Activated CD4-positive, alpha-beta T cell treated with anti-CD3 and anti-CD28 coated beads for 36 hours (primary cell): Measurements from ENCODE around the gene ZACN. TPM values are rescaled to one million over a fixed set of nuclear protein-coding genes. Genes with fewer than 3 reads are reported as not detected.
"Not testable (repeated sequence)": the region's sequence is repeated elsewhere in the genome, so short reads cannot be mapped to it uniquely, and the experiment has no call there.

Experiments used
- ATAC-seq: fragments of 200-7000 bp; cut with Tn5 transposase; one replicate; pipeline ENCODE4 v1.10.0; 2021; ENCODE audit warnings: mild to moderate bottlenecking, moderate library complexity
- CTCF ChIA-PET: fragments of 350-600 bp; sonication (Branson Sonifier 250); formaldehyde crosslinking; loops from one replicate; lab custom pipeline; 2021; ENCODE audit warnings: antibody characterized with exemption; lab: Charles Lee
- POLR2A ChIA-PET: fragments of 350-600 bp; sonication (Branson Sonifier 250); formaldehyde crosslinking; loops from one replicate; lab custom pipeline; 2021; ENCODE audit warnings: antibody characterized with exemption, inconsistent platforms; lab: Charles Lee
- DNase-seq: peaks from one replicate; pipeline ENCODE4 v3.0.0-alpha.2; 2020
- H3K27ac Mint-ChIP-seq: one replicate; pipeline ENCODE4 v1.8.0; 2021; ENCODE audit warnings: mixed read lengths
- H3K27me3 Mint-ChIP-seq: one replicate; pipeline ENCODE4 v1.8.0; 2021; ENCODE audit warnings: mixed read lengths
- H3K36me3 Mint-ChIP-seq: one replicate; pipeline ENCODE4 v1.8.0; 2021; ENCODE audit warnings: low read depth, mixed read lengths
- H3K4me1 Mint-ChIP-seq: one replicate; pipeline ENCODE4 v1.8.0; 2021; ENCODE audit warnings: mixed read lengths
- H3K4me3 Mint-ChIP-seq: one replicate; pipeline ENCODE4 v1.8.0; 2021; ENCODE audit warnings: mild to moderate bottlenecking, moderate library complexity, mixed read lengths
- H3K9me3 Mint-ChIP-seq: one replicate; pipeline ENCODE4 v1.8.0; 2021; ENCODE audit warnings: low read depth, mixed read lengths
- intact Hi-C, 2 experiments: fragments of 100-400 bp; cut with DNase I in 1 of 2; cut with micrococcal nuclease in 1 of 2; formaldehyde crosslinking; loops; one replicate each; pipeline versions ENCODE4 v1.14.2 to v1.15.1; 2022 to 2024; cut with DNase I, micrococcal nuclease
- total RNA-seq, 2 experiments: library from RNA; stranded (reverse); gene quantifications; one replicate each; pipeline ENCODE4 v1.2.3, GENCODE V29; 2021

The ZACN gene
- total RNA-seq: 1 to 10 TPM; 4.8 to 5.4 TPM

DNA sequence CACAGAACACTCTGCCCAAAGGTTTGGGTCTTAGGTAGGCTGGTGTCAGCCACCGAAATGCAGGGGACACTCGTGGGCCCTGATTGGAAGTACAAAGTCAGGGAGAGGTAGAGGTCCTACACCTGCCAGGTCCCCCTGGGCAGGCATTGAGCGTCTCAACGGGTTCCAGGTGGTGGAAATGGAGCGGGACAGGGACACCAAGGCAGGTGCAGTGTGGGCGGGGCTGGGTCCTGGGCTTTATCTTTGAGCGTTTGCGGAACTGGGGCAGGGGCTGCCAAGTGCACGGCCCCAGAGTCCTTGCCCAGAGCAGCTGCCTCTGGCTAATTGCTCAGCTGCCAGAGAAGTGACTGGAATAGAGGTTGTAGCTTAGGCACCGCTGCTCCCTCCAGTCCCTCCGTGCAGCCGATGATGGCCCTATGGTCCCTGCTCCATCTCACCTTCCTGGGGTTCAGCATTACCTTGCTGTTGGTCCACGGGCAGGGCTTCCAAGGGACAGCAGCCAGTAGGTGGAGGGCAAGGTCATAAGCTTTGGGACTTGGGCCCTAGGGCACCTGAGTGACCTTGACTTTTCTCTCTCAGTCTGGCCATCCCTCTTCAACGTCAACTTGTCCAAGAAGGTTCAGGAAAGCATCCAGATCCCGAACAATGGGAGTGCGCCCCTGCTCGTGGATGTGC is at the start of gene ZACN:
ZACN (plus strand) TSS at position 323 of the 675 bp plus-strand sequence; CDS start at position 406, 83 bp downstream.
- DNase-seq (no peak), ATAC-seq (no peak)
- Mint-ChIP-seq H3K4me3 (no peak within 1 kb of the TSS), H3K4me1 (peaks cover 42% of the 10 kb centered on the region), H3K36me3 (peaks cover 3% of the 10 kb centered on the region), H3K27me3 (peaks cover 37% of the 10 kb centered on the region), H3K9me3 (no peaks in the 10 kb centered on the region), H3K27ac (no peak within 1 kb of the TSS)
- POLR2A ChIA-PET: no interaction called here
- CTCF ChIA-PET: interaction anchor here (0.7 to 1.3 kb wide), 4 partner anchors 13 to 27 kb away, joined by 3 to 6 read pairs (median 4); no protein-coding TSS in a partner anchor
- intact Hi-C loops: loop anchor here in 1 of 2 experiments (5.0 kb wide), 1 partner anchor 67 kb away; no protein-coding TSS in a partner anchor

DNA sequence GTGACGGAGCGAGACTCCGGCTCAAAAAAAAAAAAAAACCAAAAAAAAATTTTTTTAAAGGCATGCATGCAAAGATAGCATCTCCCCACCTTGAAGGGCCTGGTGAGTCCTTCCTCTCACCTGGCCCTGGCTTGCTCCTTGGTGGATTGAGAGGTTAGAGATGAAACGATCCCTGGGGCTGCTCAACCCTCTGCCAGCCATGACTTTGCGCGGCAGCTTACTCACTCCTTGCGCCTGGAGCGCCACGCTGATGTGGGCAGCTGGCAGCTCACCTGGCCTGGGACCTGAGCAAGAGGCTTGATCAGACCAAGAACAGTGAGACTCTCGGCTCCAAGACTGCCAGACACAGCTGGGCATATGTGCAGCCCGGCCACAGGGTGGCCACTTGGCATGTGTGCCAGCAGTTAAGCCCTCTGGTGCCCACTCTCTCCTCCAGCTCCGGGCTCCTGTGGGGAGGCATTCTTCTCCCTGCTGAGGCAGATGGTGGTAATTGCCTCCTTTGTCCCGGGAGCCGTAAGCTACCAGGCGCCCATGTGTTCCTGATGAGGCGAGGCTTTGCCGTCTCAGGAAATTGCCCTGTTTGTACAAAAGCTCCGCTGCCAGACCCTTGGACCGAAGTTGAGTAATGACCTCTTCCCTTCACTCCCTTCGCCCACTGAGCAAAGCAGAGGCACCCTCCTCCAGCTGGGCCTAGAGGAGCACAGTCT is 46.8 kb upstream of the ZACN start:
- ChIA-PET POLR2A (interaction anchor here (0.7 to 0.9 kb wide), 3 partner anchors 13 to 240 kb away, joined by 3 to 8 read pairs (median 5); no protein-coding TSS in a partner anchor), CTCF (interaction anchor here (0.6 to 0.9 kb wide), 6 partner anchors 16 to 248 kb away, joined by 3 read pairs; no protein-coding TSS in a partner anchor)

DNA sequence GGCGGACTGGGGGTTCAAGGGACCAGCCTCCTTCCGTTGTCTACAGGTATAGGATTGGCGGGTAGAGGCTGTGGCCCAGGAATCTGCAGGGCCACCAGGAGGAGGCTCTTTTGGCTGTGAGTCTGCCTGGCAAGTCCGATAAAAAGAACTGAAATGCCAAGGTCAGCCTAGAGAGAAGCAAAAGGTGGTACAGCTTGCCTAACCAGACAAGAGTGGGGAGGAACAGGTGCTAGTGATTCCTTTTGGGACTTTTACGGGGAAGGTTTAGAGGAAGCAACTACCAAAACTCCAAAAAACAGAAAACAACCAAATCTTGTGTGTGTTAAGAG is 46.2 kb upstream of the ZACN start:
- CTCF ChIA-PET: interaction anchor here (0.5 to 1.1 kb wide), 6 partner anchors 16 to 679 kb away, joined by 3 to 4 read pairs (median 3); no protein-coding TSS in a partner anchor
- H3K4me1 Mint-ChIP-seq: peaks cover 14% of the 10 kb centered on the region
- ATAC-seq (no peak), DNase-seq (no peak)
- no peak overlapping the region for H3K4me3 Mint-ChIP-seq
- H3K27ac Mint-ChIP-seq: no peak overlapping the region
- no peaks in the 10 kb centered on the region for H3K9me3 Mint-ChIP-seq
- intact Hi-C loops: no loop called here
- H3K36me3 Mint-ChIP-seq: no peaks in the 10 kb centered on the region
- POLR2A ChIA-PET: interaction anchor here (0.9 kb wide), 1 partner anchor 239 kb away, joined by 5 read pairs; no protein-coding TSS in a partner anchor
- no peaks in the 10 kb centered on the region for H3K27me3 Mint-ChIP-seq

More for the DNA sequence above, 46.8 kb upstream of the ZACN start:
- Mint-ChIP-seq H3K27me3 (no peaks in the 10 kb centered on the region), H3K36me3 (no peaks in the 10 kb centered on the region), H3K27ac (no peak overlapping the region), H3K9me3 (no peaks in the 10 kb centered on the region), H3K4me3 (no peak overlapping the region), H3K4me1 (peaks cover 14% of the 10 kb centered on the region)
- DNase-seq (no peak), ATAC-seq (no peak)
- intact Hi-C loops: no loop called here

DNA sequence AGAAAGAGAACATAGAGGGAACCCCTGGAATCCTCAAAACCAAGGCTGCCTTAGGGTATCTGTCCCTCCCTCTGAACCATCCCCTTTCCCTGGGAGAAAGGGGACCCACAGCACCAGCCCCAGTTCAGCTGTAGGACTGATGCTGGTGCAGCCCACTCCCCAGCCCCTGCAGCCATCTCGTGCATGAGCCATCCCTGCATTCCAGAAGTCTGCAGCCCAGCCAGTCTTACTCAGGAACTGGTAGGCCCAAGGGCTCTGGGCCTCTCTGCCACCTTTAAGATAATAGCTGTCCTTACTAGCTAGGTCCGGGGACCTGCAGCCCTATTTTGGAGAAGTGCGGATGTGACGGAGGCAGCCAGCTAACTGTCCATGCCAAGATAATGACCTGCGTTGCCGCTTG is 45.8 kb upstream of the ZACN start:
- no peak overlapping the region for H3K4me3 Mint-ChIP-seq
- H3K9me3 Mint-ChIP-seq: no peaks in the 10 kb centered on the region
- no peaks in the 10 kb centered on the region for H3K27me3 Mint-ChIP-seq
- DNase-seq: no peak
- H3K4me1 Mint-ChIP-seq: peaks cover 14% of the 10 kb centered on the region
- ATAC-seq: no peak
- H3K27ac Mint-ChIP-seq: no peak overlapping the region
- ChIA-PET CTCF (interaction anchor here (0.5 to 1.1 kb wide), 8 partner anchors 17 to 1222 kb away, joined by 3 to 5 read pairs (median 4); partner anchors contain the start of gene CDK3), POLR2A (no interaction called here)
- intact Hi-C loops: no loop called here
- peaks cover 3% of the 10 kb centered on the region for H3K36me3 Mint-ChIP-seq

DNA sequence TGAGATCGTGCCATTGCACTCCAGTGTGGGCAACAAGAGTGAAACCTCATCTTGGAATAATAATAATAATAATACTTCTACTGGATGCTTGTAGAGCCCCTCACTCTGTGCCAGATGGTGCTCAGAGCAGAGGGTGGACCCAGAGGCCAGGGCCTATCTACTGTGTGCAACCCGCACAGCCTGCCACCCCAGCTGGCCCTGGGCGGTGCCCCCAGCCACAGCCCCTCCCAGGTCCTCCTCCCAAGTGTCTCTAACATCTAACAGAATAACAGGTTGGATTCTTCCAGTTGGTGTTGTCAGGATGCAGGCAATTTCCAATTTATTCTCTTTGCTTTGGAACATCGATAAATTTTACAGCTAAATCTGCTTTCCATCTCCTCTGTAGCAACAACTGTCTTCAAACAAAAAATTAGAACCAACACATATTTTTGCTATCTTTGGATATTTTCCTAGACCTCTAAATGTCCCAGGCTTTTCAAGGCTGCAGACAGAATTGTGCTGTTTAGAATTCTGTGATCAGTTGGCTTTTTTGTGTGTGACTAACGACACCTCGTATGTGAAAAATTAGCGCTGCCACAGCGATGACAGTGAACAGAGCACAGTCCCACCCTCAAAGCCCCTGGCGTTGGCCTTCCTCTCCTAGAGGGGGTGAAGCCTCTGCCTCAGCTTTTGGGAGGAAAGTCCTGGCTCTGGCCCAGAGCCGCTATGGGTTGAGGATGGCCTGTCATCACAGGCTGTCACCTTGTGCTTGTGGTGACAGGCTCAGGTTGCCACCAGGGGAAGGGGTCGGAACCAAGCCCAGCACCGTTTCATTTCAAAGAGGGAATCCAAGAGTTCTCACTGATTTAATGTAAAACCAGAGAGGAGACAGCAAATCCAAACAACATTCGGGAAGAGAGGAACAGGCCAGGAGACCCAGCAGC is 44.3 kb upstream of the ZACN start:
- Mint-ChIP-seq H3K36me3 (peaks cover 18% of the 10 kb centered on the region), H3K4me1 (peaks cover 6% of the 10 kb centered on the region), H3K9me3 (no peaks in the 10 kb centered on the region), H3K4me3 (no peak overlapping the region), H3K27ac (no peak overlapping the region), H3K27me3 (no peaks in the 10 kb centered on the region)
- no peak for DNase-seq
- no peak for ATAC-seq
- intact Hi-C loops: no loop called here
- POLR2A ChIA-PET: no interaction called here
- CTCF ChIA-PET: interaction anchor here (0.6 to 2.5 kb wide), 4 partner anchors 20 to 356 kb away, joined by 3 to 6 read pairs (median 4); partner anchors contain the start of gene CDK3

DNA sequence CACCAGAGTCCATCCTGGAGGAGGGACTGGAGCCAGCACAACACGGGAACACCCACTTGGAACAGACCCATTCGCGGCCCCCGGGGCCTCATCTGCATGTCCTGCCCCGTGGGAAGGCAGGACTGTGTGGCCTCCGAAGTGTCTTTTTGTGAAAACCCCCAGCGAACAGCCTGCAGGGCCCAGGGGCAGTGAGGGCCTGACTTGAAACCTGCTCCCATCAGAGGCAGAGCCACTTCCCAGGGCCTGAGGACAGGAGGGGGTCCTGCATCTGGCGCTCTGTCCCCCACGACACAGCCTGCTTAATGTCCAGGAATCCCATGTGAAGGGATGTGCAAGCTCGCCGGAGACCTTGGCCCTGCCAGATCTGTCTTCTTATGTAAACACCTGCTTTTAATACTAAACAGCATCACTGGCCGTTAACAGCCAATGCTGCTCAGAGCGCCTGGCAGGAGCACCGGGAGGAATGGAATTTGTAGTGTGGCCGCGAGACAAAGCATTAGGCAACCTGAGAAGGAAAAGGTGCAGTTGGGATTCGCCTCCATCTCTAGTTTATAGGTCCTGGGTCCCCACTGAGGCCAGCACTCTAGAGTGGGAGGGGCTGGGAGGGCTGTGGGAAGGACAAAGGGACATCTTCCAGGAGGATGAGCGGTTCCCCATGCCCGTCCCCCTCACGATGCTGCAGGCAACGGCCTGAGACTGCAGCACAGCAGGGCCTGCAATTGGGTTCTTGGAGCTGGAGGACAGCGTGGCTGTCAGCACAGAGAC is 42.3 kb upstream of the ZACN start:
- Mint-ChIP-seq H3K9me3 (no peaks in the 10 kb centered on the region), H3K36me3 (peaks cover 30% of the 10 kb centered on the region), H3K4me1 (peaks cover 3% of the 10 kb centered on the region), H3K4me3 (no peak overlapping the region), H3K27me3 (no peaks in the 10 kb centered on the region), H3K27ac (no peak overlapping the region)
- ChIA-PET CTCF (interaction anchor here (0.6 to 0.7 kb wide), 2 partner anchors 140 to 182 kb away, joined by 3 to 4 read pairs; partner anchors contain the start of gene TRIM65), POLR2A (no interaction called here)
- ATAC-seq: no peak
- intact Hi-C loops: no loop called here
- DNase-seq: no peak

DNA sequence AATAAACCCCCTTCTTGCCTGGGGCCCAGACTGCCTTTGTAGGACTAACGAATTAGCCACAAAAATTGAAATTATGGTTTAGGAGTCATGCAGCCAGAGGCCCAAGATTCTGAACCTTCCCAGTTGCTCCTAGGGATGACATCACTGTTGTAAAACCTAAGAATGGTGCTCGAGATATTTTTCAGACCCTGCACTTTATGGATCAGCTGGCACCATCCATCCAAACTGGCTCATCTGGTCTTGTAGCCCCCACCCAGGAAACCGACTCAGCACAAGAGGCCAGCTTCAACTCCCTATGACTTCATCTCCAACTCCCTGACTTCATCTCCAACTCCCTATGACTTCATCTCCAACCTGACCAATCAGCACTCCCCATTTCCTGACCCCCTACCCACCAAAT is 40.9 kb upstream of the ZACN start:
- CTCF ChIA-PET: interaction anchor here (0.7 to 1.5 kb wide), 3 partner anchors 18 to 82 kb away, joined by 3 to 5 read pairs (median 5); no protein-coding TSS in a partner anchor
- Mint-ChIP-seq H3K27ac (peak overlapping the region; percentile 51), H3K9me3 (no peaks in the 10 kb centered on the region), H3K27me3 (no peaks in the 10 kb centered on the region), H3K36me3 (peaks cover 38% of the 10 kb centered on the region), H3K4me1 (peaks cover 3% of the 10 kb centered on the region), H3K4me3 (no peak overlapping the region)
- POLR2A ChIA-PET: no interaction called here
- DNase-seq (no peak), ATAC-seq (no peak)
- intact Hi-C loops: no loop called here

DNA sequence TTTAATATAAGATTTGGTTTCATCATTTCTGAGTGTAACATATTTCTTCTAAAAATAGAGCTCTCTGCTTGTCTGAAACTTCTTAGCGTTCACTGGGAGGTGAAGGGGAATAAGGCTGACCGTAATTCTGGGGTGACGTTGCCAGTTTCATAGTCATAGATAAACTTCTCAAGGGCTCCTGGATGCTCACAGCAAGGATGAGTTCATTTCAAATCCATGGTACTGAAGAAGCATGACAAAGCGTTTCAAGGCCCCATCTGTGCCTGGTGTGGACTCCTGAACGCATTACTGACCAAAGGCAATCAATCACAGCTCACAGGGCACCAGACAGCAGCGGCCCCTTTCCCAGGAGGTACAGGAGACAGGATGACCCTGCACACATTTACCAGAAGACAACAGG is 39.9 kb upstream of the ZACN start:
- Mint-ChIP-seq H3K4me1 (peaks cover 3% of the 10 kb centered on the region), H3K27ac (no peak overlapping the region), H3K4me3 (no peak overlapping the region), H3K9me3 (no peaks in the 10 kb centered on the region), H3K27me3 (no peaks in the 10 kb centered on the region), H3K36me3 (peaks cover 49% of the 10 kb centered on the region)
- POLR2A ChIA-PET: no interaction called here
- no peak for ATAC-seq
- CTCF ChIA-PET: no interaction called here
- DNase-seq: no peak
- intact Hi-C loops: no loop called here

DNA sequence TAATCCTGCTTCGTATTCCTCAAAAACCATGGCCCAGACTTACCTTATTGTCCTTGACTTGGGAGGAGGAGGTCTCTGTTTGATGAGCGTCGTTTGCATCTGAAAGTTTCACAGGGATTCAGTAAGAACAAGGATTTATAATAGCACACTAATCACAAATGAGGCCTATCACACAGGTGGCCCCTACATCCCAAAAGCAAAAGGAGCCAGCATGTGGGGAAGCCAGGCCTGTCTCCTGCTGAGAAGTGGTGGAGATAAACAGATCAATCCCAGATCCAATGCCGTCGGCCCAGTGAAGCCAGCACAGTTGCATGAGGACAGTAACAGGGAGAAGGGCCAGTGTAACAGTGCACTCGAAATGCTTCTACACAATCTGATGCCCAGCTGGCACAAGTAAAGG is 38.6 kb upstream of the ZACN start:
- H3K27me3 Mint-ChIP-seq: no peaks in the 10 kb centered on the region
- H3K4me3 Mint-ChIP-seq: no peak overlapping the region
- CTCF ChIA-PET: interaction anchor here (0.9 to 1.7 kb wide), 2 partner anchors 23 to 26 kb away, joined by 4 to 6 read pairs; no protein-coding TSS in a partner anchor

DNA sequence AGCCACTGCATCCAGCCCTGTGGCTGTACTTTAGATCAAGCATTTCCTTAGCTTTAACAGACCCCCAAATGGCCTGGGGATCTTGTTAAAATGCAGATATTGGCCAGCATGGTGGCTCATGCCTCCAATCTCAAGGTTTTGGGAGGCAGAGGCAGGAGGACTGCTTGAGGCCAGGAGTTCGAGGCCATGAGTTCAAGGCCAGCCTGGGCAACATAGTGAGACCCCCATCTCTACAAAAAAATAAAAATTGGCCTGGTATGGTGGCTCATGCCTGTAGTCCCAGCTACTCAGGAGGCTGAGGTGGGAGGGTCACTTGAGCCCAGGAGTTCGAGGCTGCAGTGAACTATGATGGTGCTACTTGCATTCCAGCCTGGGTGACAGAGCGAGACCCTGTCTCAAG is 36.1 kb upstream of the ZACN start:
- CTCF ChIA-PET: interaction anchor here (1.4 kb wide), 1 partner anchor 257 kb away, joined by 3 read pairs; no protein-coding TSS in a partner anchor
- H3K4me1 Mint-ChIP-seq, H3K4me3 Mint-ChIP-seq, DNase-seq, H3K9me3 Mint-ChIP-seq, ATAC-seq, intact Hi-C loops, POLR2A ChIA-PET, H3K27ac Mint-ChIP-seq, H3K27me3 Mint-ChIP-seq: not testable (repeated sequence)
- peaks cover 73% of the 10 kb centered on the region for H3K36me3 Mint-ChIP-seq

More for the DNA sequence above, 38.6 kb upstream of the ZACN start:
- Mint-ChIP-seq H3K4me1 (peaks cover 3% of the 10 kb centered on the region), H3K36me3 (peaks cover 62% of the 10 kb centered on the region), H3K9me3 (no peaks in the 10 kb centered on the region), H3K27ac (no peak overlapping the region)
- no peak for ATAC-seq
- intact Hi-C loops: no loop called here
- DNase-seq: no peak
- POLR2A ChIA-PET: no interaction called here
